ENCODE data around the gene FADS1. TPM values are rescaled to one million over a fixed set of nuclear protein-coding genes. Genes with fewer than 3 reads are reported as not detected.

The FADS1 gene
- total RNA-seq, 4 donors from 2014 or later = 2.1 to 8.3 (median 7.1) TPM

- no peak overlapping the region for H3K27ac ChIP-seq
- 52 to 59% methylated on average over 3 to 5 of the region's 5 CpGs for WGBS, 2 donors
- intact Hi-C loops (cut with DNase I) = no loop called here
- TF ChIP-seq POLR2A (IDR thresholded peaks at IDR 0.05) = no peak
- no peak for TF ChIP-seq CTCF (IDR thresholded peaks at IDR 0.05)
- DNase-seq = no peak
- peaks cover 11 to 39% (median 20%) of the 10 kb centered on the region in 3 donors for H3K4me1 ChIP-seq
- H3K36me3 ChIP-seq = peaks cover 0 to 57% (median 4%) of the 10 kb centered on the region in 3 donors
- peaks cover 0 to 22% (median 0%) of the 10 kb centered on the region in 4 donors for H3K27me3 ChIP-seq
- H3K9me3 ChIP-seq = no peaks in the 10 kb centered on the region
- H3K4me3 ChIP-seq = no peak overlapping the region
These were observed 5.0 kb downstream of the FADS1 start for GRCh38 chr11:61811831-61812230.

GRCh38 chr11:61810671-61811175 is 6.1 kb downstream of the FADS1 start:
- H3K9me3 ChIP-seq = no peaks in the 10 kb centered on the region
- peaks cover 0 to 11% (median 0%) of the 10 kb centered on the region in 4 donors for H3K27me3 ChIP-seq
- intact Hi-C loops (cut with DNase I) = no loop called here
- H3K4me1 ChIP-seq = peaks cover 6 to 28% (median 11%) of the 10 kb centered on the region in 3 donors
- no peak overlapping the region for H3K4me3 ChIP-seq
- WGBS, 2 donors = 89 to 92% methylated on average over 5 to 7 of the region's 8 CpGs
- TF ChIP-seq POLR2A (IDR thresholded peaks at IDR 0.05) (no peak), CTCF (IDR thresholded peaks at IDR 0.05) (no peak)
- no peak overlapping the region for H3K27ac ChIP-seq
- H3K36me3 ChIP-seq = peaks cover 0 to 65% (median 4%) of the 10 kb centered on the region in 3 donors
- no peak for DNase-seq

GRCh38 chr11:61806785-61807184 is 10.0 kb downstream of the FADS1 start:
- intact Hi-C loops (cut with DNase I) = no loop called here

GRCh38 chr11:61805146-61805545 is 11.7 kb downstream of the FADS1 start:
- TF ChIP-seq POLR2A (IDR thresholded peaks at IDR 0.05) (no peak), CTCF (IDR thresholded peaks at IDR 0.05) (no peak)
- Histone ChIP-seq H3K4me1 (no peaks in the 10 kb centered on the region), H3K4me3 (no peak overlapping the region), H3K9me3 (no peaks in the 10 kb centered on the region), H3K27ac (no peak overlapping the region), H3K36me3 (peaks cover 0 to 68% (median 4%) of the 10 kb centered on the region in 3 donors), H3K27me3 (no peaks in the 10 kb centered on the region)
- 75 to 88% methylated on average over 1 of the region's 1 CpG for WGBS, 2 donors
- DNase-seq = no peak
- intact Hi-C loops (cut with DNase I) = no loop called here

More at GRCh38 chr11:61806785-61807184, 10.0 kb downstream of the FADS1 start:
- WGBS, 2 donors = 89 to 95% methylated on average over 5 of the region's 5 CpGs
- no peaks in the 10 kb centered on the region for H3K9me3 ChIP-seq
- no peaks in the 10 kb centered on the region for H3K27me3 ChIP-seq
- H3K4me1 ChIP-seq = peaks cover 0 to 5% (median 0%) of the 10 kb centered on the region in 3 donors
- TF ChIP-seq POLR2A (IDR thresholded peaks at IDR 0.05) (no peak), CTCF (IDR thresholded peaks at IDR 0.05) (no peak)
- no peak overlapping the region for H3K4me3 ChIP-seq
- peaks cover 0 to 84% (median 4%) of the 10 kb centered on the region in 3 donors for H3K36me3 ChIP-seq
- H3K27ac ChIP-seq = no peak overlapping the region
- no peak for DNase-seq

GRCh38 chr11:61803889-61804647 is 12.7 kb downstream of the FADS1 start:
- Histone ChIP-seq H3K4me3 (no peak overlapping the region), H3K9me3 (no peaks in the 10 kb centered on the region), H3K4me1 (no peaks in the 10 kb centered on the region), H3K27ac (no peak overlapping the region), H3K27me3 (no peaks in the 10 kb centered on the region), H3K36me3 (peaks cover 0 to 58% (median 0%) of the 10 kb centered on the region in 3 donors)
- TF ChIP-seq CTCF (IDR thresholded peaks at IDR 0.05) (no peak), POLR2A (IDR thresholded peaks at IDR 0.05) (no peak)
- no peak for DNase-seq
- 79 to 80% methylated on average over 3 of the region's 3 CpGs for WGBS, 2 donors
- intact Hi-C loops (cut with DNase I) = loop anchor here (5.0 kb wide), 1 partner anchor 83 kb away; no protein-coding TSS in a partner anchor

Data from esophagus squamous epithelium (tissue), 5 donors.